OCI-LY7 (cell line): Measurements from ENCODE around the gene IL11.
"Not testable (repeated sequence)": the region's sequence is repeated elsewhere in the genome, so short reads cannot be mapped to it uniquely, and the experiment has no call there.

ENCODE experiments used
- EZH2phosphoT487 ChIP-seq: fragments of 200-600 bp; sonication (generic); IDR thresholded peaks from 2 replicates; pipeline ENCODE4 v1.6.1; 2018; ENCODE audit warnings: low read depth, borderline replicate concordance, mild to moderate bottlenecking, mixed run types, antibody characterized with exemption, low read length, moderate library complexity, mixed read lengths
- TF ChIP-seq, protein P1 (sequence below): fragments of 200-600 bp; sonication (generic); conservative IDR thresholded peaks from 2 replicates; pipeline ENCODE4 v1.5.1; 2014; ENCODE audit warnings: mild to moderate bottlenecking, antibody characterized with exemption, low read length, moderate library complexity, mixed read lengths

DNA sequence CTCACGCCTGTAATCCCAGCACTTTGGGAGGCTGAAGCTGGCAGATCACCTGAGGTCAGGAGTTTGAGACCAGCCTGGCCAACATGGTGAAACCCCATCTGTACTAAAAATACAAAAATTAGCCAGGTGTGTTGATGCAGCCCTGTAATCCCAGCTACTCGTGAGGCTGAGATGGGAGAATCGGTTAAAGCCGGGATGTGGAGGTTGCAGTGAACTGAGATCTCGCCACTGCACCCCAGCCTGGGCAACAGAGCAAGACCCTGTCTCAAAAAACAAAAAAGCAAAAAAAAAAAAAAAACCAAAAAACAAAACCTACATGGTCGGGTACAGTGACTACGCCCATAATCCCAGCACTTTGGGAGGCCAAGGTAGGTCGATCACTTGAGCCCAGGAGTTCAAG, 38.9 kb upstream of the IL11 start:
- TF ChIP-seq, protein P1, sequence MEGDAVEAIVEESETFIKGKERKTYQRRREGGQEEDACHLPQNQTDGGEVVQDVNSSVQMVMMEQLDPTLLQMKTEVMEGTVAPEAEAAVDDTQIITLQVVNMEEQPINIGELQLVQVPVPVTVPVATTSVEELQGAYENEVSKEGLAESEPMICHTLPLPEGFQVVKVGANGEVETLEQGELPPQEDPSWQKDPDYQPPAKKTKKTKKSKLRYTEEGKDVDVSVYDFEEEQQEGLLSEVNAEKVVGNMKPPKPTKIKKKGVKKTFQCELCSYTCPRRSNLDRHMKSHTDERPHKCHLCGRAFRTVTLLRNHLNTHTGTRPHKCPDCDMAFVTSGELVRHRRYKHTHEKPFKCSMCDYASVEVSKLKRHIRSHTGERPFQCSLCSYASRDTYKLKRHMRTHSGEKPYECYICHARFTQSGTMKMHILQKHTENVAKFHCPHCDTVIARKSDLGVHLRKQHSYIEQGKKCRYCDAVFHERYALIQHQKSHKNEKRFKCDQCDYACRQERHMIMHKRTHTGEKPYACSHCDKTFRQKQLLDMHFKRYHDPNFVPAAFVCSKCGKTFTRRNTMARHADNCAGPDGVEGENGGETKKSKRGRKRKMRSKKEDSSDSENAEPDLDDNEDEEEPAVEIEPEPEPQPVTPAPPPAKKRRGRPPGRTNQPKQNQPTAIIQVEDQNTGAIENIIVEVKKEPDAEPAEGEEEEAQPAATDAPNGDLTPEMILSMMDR = not testable (repeated sequence)
- not testable (repeated sequence) for TF ChIP-seq EZH2phosphoT487
